Activated CD8-positive, alpha-beta memory T cell treated with anti-CD3 and anti-CD28 coated beads for 24 hours (primary cell): ENCODE measurements around the gene TMEM120B.

Experiments
- DNase-seq: peaks from one replicate; pipeline ENCODE4 v3.0.0-alpha.2; 2020

The TMEM120B gene

DNA sequence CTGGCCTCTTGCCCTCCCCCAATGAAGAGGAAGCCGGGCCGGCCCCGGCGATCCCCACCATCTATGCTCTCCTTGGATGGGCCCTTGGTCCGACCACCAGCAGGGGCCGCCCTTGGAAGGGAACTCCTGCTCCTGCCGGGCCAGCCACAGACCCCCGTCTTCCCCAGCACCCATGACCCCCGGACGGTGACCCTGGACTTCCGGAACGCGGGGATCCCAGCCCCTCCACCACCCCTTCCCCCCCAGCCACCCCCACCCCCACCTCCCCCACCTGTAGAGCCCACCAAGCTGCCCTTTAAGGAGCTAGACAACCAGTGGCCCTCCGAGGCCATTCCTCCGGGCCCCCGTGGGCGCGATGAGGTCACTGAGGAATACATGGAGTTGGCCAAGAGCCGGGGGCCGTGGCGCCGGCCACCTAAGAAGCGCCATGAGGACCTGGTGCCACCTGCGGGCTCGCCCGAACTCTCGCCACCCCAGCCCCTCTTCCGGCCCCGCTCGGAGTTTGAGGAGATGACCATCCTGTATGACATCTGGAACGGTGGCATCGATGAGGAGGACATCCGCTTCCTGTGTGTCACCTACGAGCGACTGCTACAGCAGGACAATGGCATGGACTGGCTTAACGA, 110.7 kb downstream of the TMEM120B start:
- no peak for DNase-seq

DNA sequence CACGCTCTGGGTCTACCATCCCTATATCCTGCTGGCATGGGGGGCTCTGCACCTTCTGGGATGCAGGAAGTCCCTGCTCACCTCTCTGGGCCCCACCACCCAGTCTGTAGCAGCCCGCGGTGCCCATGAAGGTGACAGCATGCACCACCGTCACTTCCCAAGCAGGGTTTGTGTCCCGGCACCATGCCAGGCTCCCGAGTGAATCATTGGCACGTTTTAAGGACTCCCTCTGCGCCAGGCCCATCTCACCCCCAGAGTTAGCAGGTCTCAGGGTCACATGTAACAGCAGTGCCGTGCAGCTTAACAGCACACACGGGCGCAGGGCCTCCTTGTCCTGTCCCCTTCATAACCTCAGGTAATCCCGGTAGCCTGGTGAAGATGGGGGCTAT, 111.2 kb downstream of the TMEM120B start:
- DNase-seq: no peak

GRCh38 chr12:121825041-121825523, 112.5 kb downstream of the TMEM120B start:
- no peak for DNase-seq

GRCh38 chr12:121826318-121827150, 114.0 kb downstream of the TMEM120B start:
- no peak for DNase-seq

- DNase-seq: no peak
Observed at GRCh38 chr12:121827351-121828099, 115.0 kb downstream of the TMEM120B start.

GRCh38 chr12:121828306-121828705, 115.8 kb downstream of the TMEM120B start:
- no peak for DNase-seq

DNA sequence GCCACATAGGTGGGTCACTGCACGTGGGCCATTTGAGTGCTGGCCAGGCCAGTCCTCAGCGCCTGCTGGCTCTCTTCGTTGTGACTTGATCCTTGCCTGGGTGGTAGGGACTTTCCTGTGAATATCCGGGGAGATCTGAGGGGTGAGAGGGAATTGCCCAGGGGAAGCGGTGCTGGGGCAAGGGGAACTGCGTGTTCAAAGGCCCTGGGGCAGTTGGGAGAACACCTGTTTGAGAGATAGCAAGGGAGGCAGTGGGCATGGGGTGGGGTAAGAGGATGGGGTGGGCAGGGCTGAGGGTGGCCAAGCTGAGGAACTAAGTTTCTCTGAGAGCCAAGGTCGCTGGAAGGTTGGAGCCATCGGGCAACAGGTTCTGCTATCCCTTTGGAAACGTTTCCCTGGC, 116.3 kb downstream of the TMEM120B start:
- DNase-seq: no peak

DNA sequence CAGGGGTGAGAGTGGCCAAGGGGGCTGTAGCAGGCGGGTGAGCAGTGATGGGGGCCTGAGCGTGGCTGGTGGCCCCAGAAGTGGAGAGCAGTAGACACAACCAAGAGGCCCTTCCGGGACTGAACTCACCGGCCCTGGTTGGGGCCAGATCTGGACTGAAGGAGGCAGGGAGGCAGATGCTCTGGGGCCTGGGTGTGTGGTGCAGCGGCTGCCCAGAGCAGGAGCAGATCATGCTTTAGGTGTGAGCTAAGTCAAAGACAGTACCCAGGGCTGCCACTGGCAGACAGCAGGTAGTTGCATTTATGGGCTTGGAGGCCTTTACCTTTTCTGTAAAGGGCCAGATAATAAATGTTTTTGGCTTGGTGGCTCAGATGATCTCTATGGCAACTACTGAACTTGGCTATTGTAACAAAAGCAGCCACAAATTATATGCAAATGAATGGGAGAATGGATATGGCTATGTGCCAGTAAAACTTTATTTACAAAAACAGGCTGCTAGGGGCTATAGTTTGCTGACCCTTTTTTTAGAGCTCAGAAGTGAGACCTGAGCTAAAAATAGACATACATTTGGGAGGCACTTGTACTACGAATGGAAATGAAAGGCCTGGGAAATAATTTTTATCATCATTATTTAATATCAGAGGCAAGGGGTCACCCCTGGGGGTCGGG, 116.8 kb downstream of the TMEM120B start:
- DNase-seq: no peak

DNA sequence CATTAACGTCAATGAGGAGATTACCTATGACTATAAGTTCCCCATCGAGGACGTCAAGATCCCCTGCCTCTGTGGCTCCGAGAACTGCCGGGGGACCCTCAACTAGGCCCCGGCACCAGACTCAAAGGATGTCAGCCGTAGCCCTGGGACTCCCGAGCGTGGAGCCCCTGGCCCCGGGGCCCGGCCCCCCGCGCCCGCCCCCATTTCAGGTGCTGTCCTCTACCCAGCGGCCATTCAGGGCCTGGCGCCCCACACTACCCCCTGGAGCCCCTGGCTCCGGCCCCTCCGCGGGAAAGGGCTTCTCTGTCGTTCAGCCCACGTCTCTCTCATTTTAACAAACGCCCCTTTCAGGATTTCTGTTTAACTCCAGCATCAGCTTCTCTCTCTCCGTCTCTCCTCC, 117.6 kb downstream of the TMEM120B start:
- DNase-seq: no peak

GRCh38 chr12:121830588-121831265, 118.2 kb downstream of the TMEM120B start:
- no peak for DNase-seq
